HepG2 (cell line): ENCODE results near the gene HSPA1A. TPM values are rescaled to one million over a fixed set of nuclear protein-coding genes. Genes with fewer than 3 reads are reported as not detected.

Experiments used
- KAT8 ChIP-seq: IDR thresholded peaks from 2 replicates; pipeline ENCODE4 v1.6.1; 2016; ENCODE audit warnings: missing genetic modification reagents, missing compliant biosample characterization
- NR2F1 ChIP-seq, 2 experiments: fragments of 450-650 bp in 1 of 2; formaldehyde crosslinking in 1 of 2; IDR thresholded peaks; 2 replicates each; pipeline versions ENCODE4 v1.5.0 to v1.6.1; 2016 to 2020; ENCODE audit warnings: mild to moderate bottlenecking in 1 of 2, missing compliant biosample characterization in 1 of 2, missing genetic modification reagents in 1 of 2, moderate library complexity in 1 of 2
- PAF1 ChIP-seq: IDR thresholded peaks from 2 replicates; pipeline ENCODE4 v1.6.1; 2016; ENCODE audit warnings: missing genetic modification reagents, missing compliant biosample characterization
- POLR2G ChIP-seq: fragments of 200-400 bp; formaldehyde crosslinking; IDR thresholded peaks from 2 replicates; pipeline ENCODE4 v1.6.1; 2018; ENCODE audit warnings: mild to moderate bottlenecking, low read depth, low read length, moderate library complexity
- PRPF4 ChIP-seq: fragments of 200-400 bp; formaldehyde crosslinking; IDR thresholded peaks from 2 replicates; pipeline ENCODE4 v1.6.1; 2016; ENCODE audit warnings: low read length, low read depth; ENCODE audit not compliant: poor library complexity, severe bottlenecking
- RELA ChIP-seq: sonication (generic); formaldehyde crosslinking; IDR thresholded peaks from 2 replicates; pipeline ENCODE4 v1.4.0; 2020; ENCODE audit warnings: missing genetic modification reagents
- SATB2 ChIP-seq: sonication (generic); formaldehyde crosslinking; IDR thresholded peaks from 2 replicates; pipeline ENCODE4 v1.5.0; 2020; ENCODE audit warnings: missing genetic modification reagents
- SOX6 ChIP-seq, 2 experiments: fragments of 450-650 bp in 1 of 2; sonication (generic) in 1 of 2; formaldehyde crosslinking in 1 of 2; IDR thresholded peaks; 2 replicates each; pipeline versions ENCODE4 v1.4.0 to v1.6.1; 2017 to 2020; ENCODE audit warnings: antibody characterized with exemption in 1 of 2, mild to moderate bottlenecking in 1 of 2, missing genetic modification reagents in 1 of 2
- SP4 ChIP-seq: sonication (generic); formaldehyde crosslinking; IDR thresholded peaks from 2 replicates; pipeline ENCODE4 v1.8.1; 2023; ENCODE audit warnings: mild to moderate bottlenecking, missing genetic modification reagents
- SRSF1 ChIP-seq: fragments of 200-400 bp; formaldehyde crosslinking; optimal IDR thresholded peaks from 2 replicates; pipeline ENCODE3; 2017; ENCODE audit warnings: mild to moderate bottlenecking, low read depth, low read length, moderate library complexity
- TAF15 ChIP-seq: fragments of 200-400 bp; formaldehyde crosslinking; IDR thresholded peaks from one replicate; pipeline ENCODE4 v1.6.1; 2018; ENCODE audit warnings: mild to moderate bottlenecking, low read depth, low read length; ENCODE audit not compliant: poor library complexity, severe bottlenecking
- TGIF2 ChIP-seq: IDR thresholded peaks from 2 replicates; pipeline ENCODE4 v1.6.1; 2016; ENCODE audit warnings: control low read depth, missing compliant biosample characterization
- ZMYM4 ChIP-seq: sonication (generic); formaldehyde crosslinking; IDR thresholded peaks from 2 replicates; pipeline ENCODE4 v1.8.1; 2023; ENCODE audit warnings: mild to moderate bottlenecking, missing genetic modification reagents
- ZNF329 ChIP-seq: sonication (generic); formaldehyde crosslinking; IDR thresholded peaks from 2 replicates; pipeline ENCODE4 v1.9.0; 2021; ENCODE audit warnings: low read depth, mild to moderate bottlenecking, missing genetic modification reagents
- ZNF552 ChIP-seq: sonication (generic); formaldehyde crosslinking; IDR thresholded peaks from 2 replicates; pipeline ENCODE4 v1.9.0; 2022; ENCODE audit warnings: missing genetic modification reagents, mild to moderate bottlenecking, borderline replicate concordance
- ZNF564 ChIP-seq: sonication (generic); formaldehyde crosslinking; IDR thresholded peaks from 2 replicates; pipeline ENCODE4 v1.8.1; 2023; ENCODE audit warnings: mild to moderate bottlenecking, missing genetic modification reagents
- ZNF747 ChIP-seq: sonication (generic); formaldehyde crosslinking; IDR thresholded peaks from 2 replicates; pipeline ENCODE4 v1.8.1; 2023; ENCODE audit warnings: missing genetic modification reagents, mild to moderate bottlenecking, borderline replicate concordance
- polyA plus RNA-seq, 8 experiments: library from polyadenylated mRNA; depleted of rRNA in 3 of 8; stranded (reverse) in 7 of 8; unstranded in 1 of 8; fragments of >200 nt; fragmentation: Illumina TruSeq in 4 of 8; extraction: Trizol in 4 of 8; gene quantifications; 2 replicates each; pipeline versions ENCODE4 v1.2.1 to v1.2.3, GENCODE V29; 2011 to 2016; ENCODE audit warnings: low read depth in 4 of 8, missing spikeins in 1 of 8, mixed read lengths in 1 of 8; ENCODE audit not compliant: insufficient read depth in 1 of 8
- total RNA-seq, 5 experiments: library from RNA; depleted of rRNA; stranded (reverse); fragments of >200 nt; fragmentation: Illumina TruSeq; extraction: Trizol; gene quantifications; 2 replicates each; pipeline ENCODE4 v1.2.3, GENCODE V29; 2016; ENCODE audit warnings: low read depth in 1 of 5
- TF ChIP-seq, protein P1 (sequence below): sonication (generic); formaldehyde crosslinking; IDR thresholded peaks from 2 replicates; pipeline ENCODE4 v1.9.0; 2021; ENCODE audit warnings: missing genetic modification reagents, borderline replicate concordance
- TF ChIP-seq, protein P2 (sequence below): sonication (generic); formaldehyde crosslinking; IDR thresholded peaks from 2 replicates; pipeline ENCODE4 v1.4.0; 2020; ENCODE audit warnings: mild to moderate bottlenecking, missing genetic modification reagents
- TF ChIP-seq, protein P3 (sequence below): sonication (generic); formaldehyde crosslinking; IDR thresholded peaks from 2 replicates; pipeline ENCODE4 v1.9.0; 2021; ENCODE audit warnings: missing genetic modification reagents, borderline replicate concordance

The HSPA1A gene
- total and polyA plus RNA-seq, 2 of the 13 experiments (the other 11 are each of a cell fraction or from before 2014, with no cell fraction given), result 44.5 to 85.0 TPM

DNA sequence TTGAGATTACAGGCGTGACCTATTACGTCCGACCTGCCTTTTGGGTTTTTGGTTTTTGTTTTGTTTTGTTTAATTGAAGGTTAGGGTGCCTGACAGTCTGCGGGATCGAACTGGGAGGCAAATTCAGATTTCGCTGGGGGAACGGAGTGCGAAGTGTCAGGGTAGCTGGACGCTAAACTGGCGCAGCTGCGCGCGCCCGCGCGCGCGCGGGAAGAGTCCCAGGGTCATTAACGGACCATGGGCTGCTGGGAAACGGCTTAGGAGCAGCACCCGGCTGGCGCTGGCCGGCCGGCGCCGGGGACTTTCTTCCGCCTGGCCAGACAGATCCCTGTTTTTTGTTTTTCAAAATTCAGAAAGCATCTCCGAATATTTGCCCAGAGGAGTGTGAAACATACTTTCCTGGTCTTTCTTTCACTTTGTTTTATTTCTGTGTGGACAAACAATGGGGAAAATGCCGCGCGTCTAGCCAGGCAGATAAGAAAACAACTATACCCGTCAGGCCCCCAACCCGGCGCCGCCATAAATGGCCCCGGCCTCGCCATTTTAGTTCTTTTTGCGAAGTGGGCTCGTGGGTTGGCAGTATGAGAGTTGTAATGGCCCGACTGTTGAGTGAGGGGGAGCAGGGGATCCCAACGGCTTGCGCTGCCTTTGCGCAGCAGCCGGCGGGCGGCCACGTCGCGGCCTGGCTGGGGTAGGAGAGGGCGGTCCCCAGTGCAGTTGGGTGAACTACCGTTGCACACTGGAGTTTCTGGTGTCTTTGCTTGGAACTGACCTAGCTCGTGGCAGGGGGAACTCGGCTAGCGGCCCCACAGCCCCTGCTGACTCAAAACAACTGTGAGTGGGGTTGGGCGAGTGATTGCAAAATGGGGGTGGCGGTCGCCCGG lies 19.3 kb downstream of the HSPA1A start (continued):
- TF ChIP-seq, protein P1, sequence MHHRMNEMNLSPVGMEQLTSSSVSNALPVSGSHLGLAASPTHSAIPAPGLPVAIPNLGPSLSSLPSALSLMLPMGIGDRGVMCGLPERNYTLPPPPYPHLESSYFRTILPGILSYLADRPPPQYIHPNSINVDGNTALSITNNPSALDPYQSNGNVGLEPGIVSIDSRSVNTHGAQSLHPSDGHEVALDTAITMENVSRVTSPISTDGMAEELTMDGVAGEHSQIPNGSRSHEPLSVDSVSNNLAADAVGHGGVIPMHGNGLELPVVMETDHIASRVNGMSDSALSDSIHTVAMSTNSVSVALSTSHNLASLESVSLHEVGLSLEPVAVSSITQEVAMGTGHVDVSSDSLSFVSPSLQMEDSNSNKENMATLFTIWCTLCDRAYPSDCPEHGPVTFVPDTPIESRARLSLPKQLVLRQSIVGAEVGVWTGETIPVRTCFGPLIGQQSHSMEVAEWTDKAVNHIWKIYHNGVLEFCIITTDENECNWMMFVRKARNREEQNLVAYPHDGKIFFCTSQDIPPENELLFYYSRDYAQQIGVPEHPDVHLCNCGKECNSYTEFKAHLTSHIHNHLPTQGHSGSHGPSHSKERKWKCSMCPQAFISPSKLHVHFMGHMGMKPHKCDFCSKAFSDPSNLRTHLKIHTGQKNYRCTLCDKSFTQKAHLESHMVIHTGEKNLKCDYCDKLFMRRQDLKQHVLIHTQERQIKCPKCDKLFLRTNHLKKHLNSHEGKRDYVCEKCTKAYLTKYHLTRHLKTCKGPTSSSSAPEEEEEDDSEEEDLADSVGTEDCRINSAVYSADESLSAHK (CRISPR knock-in tag), result peak; percentile 80; the same call in 1 of the 2 replicates
- TF ChIP-seq, protein P2, sequence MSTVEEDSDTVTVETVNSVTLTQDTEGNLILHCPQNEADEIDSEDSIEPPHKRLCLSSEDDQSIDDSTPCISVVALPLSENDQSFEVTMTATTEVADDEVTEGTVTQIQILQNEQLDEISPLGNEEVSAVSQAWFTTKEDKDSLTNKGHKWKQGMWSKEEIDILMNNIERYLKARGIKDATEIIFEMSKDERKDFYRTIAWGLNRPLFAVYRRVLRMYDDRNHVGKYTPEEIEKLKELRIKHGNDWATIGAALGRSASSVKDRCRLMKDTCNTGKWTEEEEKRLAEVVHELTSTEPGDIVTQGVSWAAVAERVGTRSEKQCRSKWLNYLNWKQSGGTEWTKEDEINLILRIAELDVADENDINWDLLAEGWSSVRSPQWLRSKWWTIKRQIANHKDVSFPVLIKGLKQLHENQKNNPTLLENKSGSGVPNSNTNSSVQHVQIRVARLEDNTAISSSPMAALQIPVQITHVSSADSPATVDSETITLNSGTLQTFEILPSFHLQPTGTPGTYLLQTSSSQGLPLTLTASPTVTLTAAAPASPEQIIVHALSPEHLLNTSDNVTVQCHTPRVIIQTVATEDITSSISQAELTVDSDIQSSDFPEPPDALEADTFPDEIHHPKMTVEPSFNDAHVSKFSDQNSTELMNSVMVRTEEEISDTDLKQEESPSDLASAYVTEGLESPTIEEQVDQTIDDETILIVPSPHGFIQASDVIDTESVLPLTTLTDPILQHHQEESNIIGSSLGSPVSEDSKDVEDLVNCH (CRISPR knock-in tag), result peak; percentile 83; the same call in 1 of the 2 replicates
- peak; percentile 72 for TF ChIP-seq TAF15
- peak; percentile 68; the same call in 1 of the 2 replicates for TF ChIP-seq ZNF564 (CRISPR knock-in tag)
- peak; percentile 37; the same call in 1 of the 2 replicates for TF ChIP-seq PAF1 (CRISPR knock-in tag)
- peak in 1 of 2 experiments; percentile 43; a peak in 1 of 4 replicates for TF ChIP-seq NR2F1 (CRISPR knock-in tag; IDR thresholded peaks at IDR 0.05)
- TF ChIP-seq TGIF2, result peak; percentile 74
- TF ChIP-seq SATB2, result peak; percentile 86
- peak; percentile 90 for TF ChIP-seq KAT8 (CRISPR knock-in tag)
- TF ChIP-seq SRSF1, result peak; percentile 98
- peak; percentile 14; the same call in 1 of the 2 replicates for TF ChIP-seq ZNF552 (CRISPR knock-in tag)
- TF ChIP-seq ZMYM4 (CRISPR knock-in tag), result peak; percentile 80
- peak; percentile 75; the same call in 1 of the 2 replicates for TF ChIP-seq ZNF329
- TF ChIP-seq SP4 (CRISPR knock-in tag), result peak; percentile 26; the same call in 1 of the 2 replicates
- TF ChIP-seq, protein P3, sequence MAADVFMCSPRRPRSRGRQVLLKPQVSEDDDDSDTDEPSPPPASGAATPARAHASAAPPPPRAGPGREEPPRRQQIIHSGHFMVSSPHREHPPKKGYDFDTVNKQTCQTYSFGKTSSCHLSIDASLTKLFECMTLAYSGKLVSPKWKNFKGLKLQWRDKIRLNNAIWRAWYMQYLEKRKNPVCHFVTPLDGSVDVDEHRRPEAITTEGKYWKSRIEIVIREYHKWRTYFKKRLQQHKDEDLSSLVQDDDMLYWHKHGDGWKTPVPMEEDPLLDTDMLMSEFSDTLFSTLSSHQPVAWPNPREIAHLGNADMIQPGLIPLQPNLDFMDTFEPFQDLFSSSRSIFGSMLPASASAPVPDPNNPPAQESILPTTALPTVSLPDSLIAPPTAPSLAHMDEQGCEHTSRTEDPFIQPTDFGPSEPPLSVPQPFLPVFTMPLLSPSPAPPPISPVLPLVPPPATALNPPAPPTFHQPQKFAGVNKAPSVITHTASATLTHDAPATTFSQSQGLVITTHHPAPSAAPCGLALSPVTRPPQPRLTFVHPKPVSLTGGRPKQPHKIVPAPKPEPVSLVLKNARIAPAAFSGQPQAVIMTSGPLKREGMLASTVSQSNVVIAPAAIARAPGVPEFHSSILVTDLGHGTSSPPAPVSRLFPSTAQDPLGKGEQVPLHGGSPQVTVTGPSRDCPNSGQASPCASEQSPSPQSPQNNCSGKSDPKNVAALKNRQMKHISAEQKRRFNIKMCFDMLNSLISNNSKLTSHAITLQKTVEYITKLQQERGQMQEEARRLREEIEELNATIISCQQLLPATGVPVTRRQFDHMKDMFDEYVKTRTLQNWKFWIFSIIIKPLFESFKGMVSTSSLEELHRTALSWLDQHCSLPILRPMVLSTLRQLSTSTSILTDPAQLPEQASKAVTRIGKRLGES (CRISPR knock-in tag), result peak; percentile 81
- peak; percentile 100 for TF ChIP-seq POLR2G
- TF ChIP-seq PRPF4, result no peak
- TF ChIP-seq RELA (CRISPR knock-in tag), result 0 out of 2 replicates have a peak, but pooled peaks have one; percentile 57
- no peak for TF ChIP-seq SOX6 (IDR thresholded peaks at IDR 0.05)
- TF ChIP-seq SOX6 (CRISPR knock-in tag; IDR thresholded peaks at IDR 0.05), result no peak; the same call in 1 of the 2 replicates
- TF ChIP-seq ZNF747 (CRISPR knock-in tag), result no peak; the same call in 1 of the 2 replicates
